HCT116 (cell line): ENCODE results near the gene PPP1R3G. TPM values are rescaled to one million over a fixed set of nuclear protein-coding genes. Genes with fewer than 3 reads are reported as not detected.

ENCODE experiments used
- ATAC-seq: fragments of 200-7000 bp; cut with Tn5 transposase; 2 replicates; pipeline ENCODE4 v1.9.1; 2020; ENCODE audit warnings: mild to moderate bottlenecking, moderate library complexity
- BruUV-seq: library from RNA; stranded (reverse); fragments of 400-500 nt; replicated peaks from 2 replicates; lab custom pipeline; 2021; lab: Mats Ljungman, UMichigan
- CTCF ChIA-PET: fragments of 300-600 bp; sonication (Branson Sonifier 250); formaldehyde crosslinking; loops from one replicate; lab custom pipeline; 2021; ENCODE audit warnings: antibody characterized with exemption; lab: Charles Lee
- POLR2A ChIA-PET: fragments of 300-600, 350-600 bp; sonication (Branson Sonifier 250); formaldehyde crosslinking; loops from one replicate; lab custom pipeline; 2021; ENCODE audit warnings: antibody characterized with exemption; lab: Charles Lee
- RAD21 ChIA-PET, 2 experiments: fragments of 300-600 bp; sonication (Branson Sonifier 250); formaldehyde crosslinking; loops; one replicate each; lab custom pipeline; 2023; ENCODE audit warnings: low total read pairs in 2 of 2; ENCODE audit not compliant: uncharacterized antibody in 2 of 2, unreplicated experiment in 2 of 2, low non-redundant PET in 1 of 2; lab: Charles Lee
- DNase-seq: peaks from one replicate; pipeline ENCODE4 v3.0.0-alpha.2; 2010; ENCODE audit warnings: low read depth, low spot score
- H2AFZ ChIP-seq: fragments of 200-600 bp; shearing (Covaris generic), sonication (generic); 2 replicates; pipeline ENCODE4 v1.6.1; 2017; ENCODE audit warnings: low read depth, mixed run types, mixed read lengths, antibody characterized with exemption, low read length; ENCODE audit not compliant: poor library complexity, severe bottlenecking
- H3K27ac ChIP-seq: 2 replicates; pipeline ENCODE4 v1.5.1; 2012; ENCODE audit warnings: low read depth, low read length
- H3K27me3 ChIP-seq: fragments of 200-600 bp; sonication (generic); 2 replicates; pipeline ENCODE4 v1.6.1; 2016; ENCODE audit warnings: mixed run types, low read length, mixed read lengths; ENCODE audit not compliant: insufficient read depth
- H3K36me3 ChIP-seq, 2 experiments: fragments of 200-500 bp in 1 of 2; fragments of 200-600 bp in 1 of 2; sonication (Bioruptor generic) in 1 of 2; sonication (generic) in 1 of 2; 2 replicates each; pipeline versions ENCODE4 v1.5.1 to v1.6.1; 2014 to 2016; ENCODE audit warnings: low read length in 2 of 2, inconsistent platforms in 1 of 2, mixed read lengths in 1 of 2, mixed run types in 1 of 2; ENCODE audit not compliant: insufficient read depth in 2 of 2, control insufficient read depth in 1 of 2
- H3K4me1 ChIP-seq, 2 experiments: fragments of 200-600 bp in 1 of 2; sonication (generic) in 1 of 2; 2 replicates each; pipeline versions ENCODE4 v1.5.1 to v1.6.1; 2012 to 2017; ENCODE audit warnings: low read length in 2 of 2, inconsistent platforms in 1 of 2, mild to moderate bottlenecking in 1 of 2, mixed read lengths in 1 of 2, mixed run types in 1 of 2, moderate library complexity in 1 of 2; ENCODE audit not compliant: insufficient read depth in 2 of 2, control insufficient read depth in 1 of 2
- H3K4me2 ChIP-seq: fragments of 200-600 bp; sonication (generic); 2 replicates; pipeline ENCODE4 v1.6.1; 2017; ENCODE audit warnings: mixed run types, low read length, mixed read lengths
- H3K4me3 ChIP-seq, 2 experiments: fragments of 200-600 bp in 1 of 2; sonication (generic) in 1 of 2; replicated peaks in 1 of 2; 2 replicates each; pipeline ENCODE4 v1.5.1; 2011 to 2016; ENCODE audit warnings: low read length in 2 of 2, control low read depth in 1 of 2, low read depth in 1 of 2, mild to moderate bottlenecking in 1 of 2, mixed read lengths in 1 of 2, mixed run types in 1 of 2
- H3K79me2 ChIP-seq: fragments of 200-600 bp; sonication (generic); 2 replicates; pipeline ENCODE4 v1.6.1; 2017; ENCODE audit warnings: mild to moderate bottlenecking, mixed run types, low read length, moderate library complexity, mixed read lengths; ENCODE audit not compliant: insufficient read depth
- H3K9ac ChIP-seq: fragments of 200-600 bp; sonication (generic); 2 replicates; pipeline ENCODE4 v1.6.1; 2016; ENCODE audit warnings: low read length, mixed read lengths
- H3K9me2 ChIP-seq: fragments of 200-600 bp; sonication (generic), shearing (Covaris generic); 2 replicates; pipeline ENCODE4 v1.6.1; 2017; ENCODE audit warnings: mixed run types, mild to moderate bottlenecking, moderate library complexity; ENCODE audit not compliant: insufficient read depth
- H3K9me3 ChIP-seq, 2 experiments: fragments of 200-500 bp in 1 of 2; fragments of 200-600 bp in 1 of 2; sonication (Bioruptor generic) in 1 of 2; sonication (generic) in 1 of 2; 2 replicates each; pipeline ENCODE4 v1.6.1; 2014 to 2017; ENCODE audit warnings: low read length in 2 of 2, mixed read lengths in 2 of 2, inconsistent platforms in 1 of 2, low read depth in 1 of 2, mild to moderate bottlenecking in 1 of 2, mixed run types in 1 of 2, moderate library complexity in 1 of 2; ENCODE audit not compliant: control insufficient read depth in 1 of 2, insufficient read depth in 1 of 2
- H4K20me1 ChIP-seq: fragments of 200-600 bp; sonication (generic), shearing (Covaris generic); 2 replicates; pipeline ENCODE4 v1.6.1; 2017; ENCODE audit warnings: mixed run types, mild to moderate bottlenecking, moderate library complexity; ENCODE audit not compliant: insufficient read depth
- CBX3 ChIP-seq: IDR thresholded peaks from 2 replicates; pipeline ENCODE4 v1.6.1; 2012; ENCODE audit warnings: low read depth
- ELF1 ChIP-seq: IDR thresholded peaks from 2 replicates; pipeline ENCODE4 v1.6.1; 2012; ENCODE audit warnings: low read depth, borderline replicate concordance
- EZH2 ChIP-seq: fragments of 200-600 bp; sonication (generic); IDR thresholded peaks from 2 replicates; pipeline ENCODE4 v1.6.1; 2017; ENCODE audit warnings: antibody characterized with exemption, mixed run types
- FOSL1 ChIP-seq: IDR thresholded peaks from 2 replicates; pipeline ENCODE4 v1.6.1; 2012; ENCODE audit warnings: low read depth
- MAX ChIP-seq: IDR thresholded peaks from 2 replicates; pipeline ENCODE4 v1.6.1; 2012
- POLR2A ChIP-seq: IDR thresholded peaks from 2 replicates; pipeline ENCODE4 v1.7.0; 2011; ENCODE audit warnings: borderline replicate concordance; ENCODE audit not compliant: insufficient read depth, insufficient read length; ENCODE audit errors: extremely low read depth
- POLR2AphosphoS5 ChIP-seq: IDR thresholded peaks from 2 replicates; pipeline ENCODE4 v1.6.1; 2011; ENCODE audit warnings: mild to moderate bottlenecking, low read depth, low read length, moderate library complexity
- RAD21 ChIP-seq: IDR thresholded peaks from 2 replicates; pipeline ENCODE4 v1.6.1; 2012; ENCODE audit warnings: low read depth, mild to moderate bottlenecking
- REST ChIP-seq: IDR thresholded peaks from 2 replicates; pipeline ENCODE4 v1.6.1; 2012; ENCODE audit warnings: low read depth
- SIN3A ChIP-seq: IDR thresholded peaks from 2 replicates; pipeline ENCODE4 v1.6.1; 2012; ENCODE audit warnings: low read depth
- SP1 ChIP-seq: IDR thresholded peaks from 2 replicates; pipeline ENCODE4 v1.6.1; 2012; ENCODE audit warnings: low read depth
- TCF7L2 ChIP-seq: IDR thresholded peaks from 2 replicates; pipeline ENCODE4 v1.7.0; 2011; ENCODE audit warnings: borderline replicate concordance, inconsistent platforms; ENCODE audit not compliant: insufficient read depth, insufficient read length; ENCODE audit errors: extremely low read depth
- YY1 ChIP-seq: IDR thresholded peaks from 2 replicates; pipeline ENCODE4 v1.6.1; 2011; ENCODE audit warnings: low read length, low read depth, moderate library complexity, mild to moderate bottlenecking; ENCODE audit not compliant: insufficient replicate concordance; ENCODE audit errors: extremely low read depth
- ZFX ChIP-seq: fragments of 450-650 bp; IDR thresholded peaks from 2 replicates; pipeline ENCODE4 v1.6.1; 2017
- ZNF274 ChIP-seq: fragments of 200-500 bp; sonication (Bioruptor generic); IDR thresholded peaks from 2 replicates; pipeline ENCODE4 v1.6.1; 2014; ENCODE audit warnings: mild to moderate bottlenecking, low read depth, low read length, inconsistent platforms
- intact Hi-C: fragments of 100-400 bp; cut with micrococcal nuclease; formaldehyde crosslinking; loops from 2 replicates; pipeline ENCODE4 v1.10.0; 2022
- total RNA-seq: library from RNA; stranded (reverse); gene quantifications from one replicate; pipeline ENCODE4 v1.2.1, GENCODE V29; 2021; ENCODE audit not compliant: unreplicated experiment

PPP1R3G gene
- total RNA-seq, 1 experiment from 2014 or later, result 0.27 TPM

- ChIA-PET CTCF (no interaction called here), RAD21 (no interaction called here), POLR2A (no interaction called here)
- Histone ChIP-seq H3K79me2 (no peaks in the 10 kb centered on the region), H3K36me3 (no peaks in the 10 kb centered on the region), H3K9me3 (no peaks in the 10 kb centered on the region), H3K27ac (no peak overlapping the region), H3K9me2 (no peaks in the 10 kb centered on the region), H3K9ac (no peak overlapping the region), H2AFZ (no peak overlapping the region), H3K4me2 (no peak overlapping the region), H3K27me3 (no peaks in the 10 kb centered on the region), H3K4me1 (peaks cover 0 to 13% of the 10 kb centered on the region in 2 experiments; a peak in 1 of 4 replicates), H4K20me1 (no peaks in the 10 kb centered on the region), H3K4me3 (no peak overlapping the region)
- DNase-seq, result no peak
- ATAC-seq, result no peak
- intact Hi-C loops, result no loop called here
- TF ChIP-seq RAD21 (no peak), SIN3A (no peak), TCF7L2 (no peak), FOSL1 (no peak), POLR2A (no peak), MAX (no peak), YY1 (no peak), CBX3 (no peak), ZNF274 (no peak), EZH2 (no peak), POLR2AphosphoS5 (no peak), ELF1 (no peak), SP1 (no peak), REST (no peak), ZFX (no peak)
- no TSS peak for BruUV-seq
Observed at GRCh38 chr6:5111626-5112025, 26.5 kb downstream of the PPP1R3G start.
